K562 (cell line): ENCODE measurements around the gene RSPH1. TPM values are rescaled to one million over a fixed set of nuclear protein-coding genes. Genes with fewer than 3 reads are reported as not detected.

Experiments used
- ATAC-seq: fragments of 200-7000 bp; cut with Tn5 transposase; 3 replicates; pipeline ENCODE4 v1.9.1; 2020; ENCODE audit warnings: moderate library complexity
- BruUV-seq: library from RNA; stranded (reverse); fragments of 400-500 nt; replicated peaks from 2 replicates; lab custom pipeline; 2021; lab: Mats Ljungman, UMichigan
- CTCF ChIA-PET: fragments of 300-600 bp; formaldehyde crosslinking; extraction: SDS; loops from one replicate; lab custom pipeline; 2021; ENCODE audit warnings: low intra/inter-chr PET ratio; lab: Yijun Ruan, JAX
- POLR2A ChIA-PET: fragments of 300-600, 350-650 bp; sonication (Branson Sonifier 250); formaldehyde crosslinking; extraction: SDS; loops from one replicate; lab custom pipeline; 2021; ENCODE audit warnings: antibody characterized with exemption, inconsistent platforms; lab: Yijun Ruan, JAX
- DNase-seq, 4 experiments: peaks; one replicate each; pipeline versions ENCODE4 v3.0.0 to v3.0.0-alpha.2; 2011 to 2018; ENCODE audit warnings: low spot score in 3 of 4, mixed read lengths in 3 of 4; ENCODE audit errors: extremely low read depth in 1 of 4
- FAIRE-seq: peaks from 2 replicates; lab custom pipeline; 2011; peaks lifted over from hg19 to GRCh38; lab: Jason Lieb, UNC
- H2AFZ ChIP-seq: 2 replicates; pipeline ENCODE4 v1.6.0; 2011; ENCODE audit warnings: low read depth, low read length, control low read depth, inconsistent platforms
- H3K27ac ChIP-seq: fragments of 200-600 bp; 3 replicates; pipeline ENCODE4 v1.8.0; 2011; ENCODE audit warnings: low read depth, mild to moderate bottlenecking, control low read depth, inconsistent platforms, low read length, moderate library complexity, mixed read lengths; ENCODE audit errors: extremely low read depth
- H3K27me3 ChIP-seq, 2 experiments: fragments of 300-600 bp in 1 of 2; 2 replicates in 1 of 2; 3 replicates in 1 of 2; pipeline versions ENCODE4 v1.6.0 to v1.8.0; 2011; ENCODE audit warnings: inconsistent platforms in 2 of 2, low read length in 2 of 2, mild to moderate bottlenecking in 1 of 2, mixed read lengths in 1 of 2, moderate library complexity in 1 of 2; ENCODE audit not compliant: control insufficient read depth in 2 of 2, insufficient read depth in 2 of 2
- H3K36me3 ChIP-seq: fragments of 300-600 bp; 3 replicates; pipeline ENCODE4 v1.8.0; 2011; ENCODE audit warnings: mild to moderate bottlenecking, low read length, inconsistent platforms; ENCODE audit not compliant: control insufficient read depth, insufficient read depth
- H3K4me1 ChIP-seq, 2 experiments: fragments of 200-600 bp in 1 of 2; replicated peaks in 1 of 2; 2 replicates in 1 of 2; 3 replicates in 1 of 2; pipeline versions ENCODE4 v1.5.1 to v1.8.0; 2011; ENCODE audit warnings: inconsistent platforms in 2 of 2, low read length in 2 of 2, mild to moderate bottlenecking in 1 of 2, mixed read lengths in 1 of 2, moderate library complexity in 1 of 2; ENCODE audit not compliant: control insufficient read depth in 2 of 2, insufficient read depth in 2 of 2
- H3K4me2 ChIP-seq: 2 replicates; pipeline ENCODE4 v1.6.1; 2011; ENCODE audit warnings: low read length, control low read depth, inconsistent platforms, mixed read lengths; ENCODE audit not compliant: insufficient read depth
- H3K4me3 ChIP-seq: fragments of 200-600 bp; sonication (generic), shearing (Covaris generic); 2 replicates; pipeline ENCODE4 v1.5.1; 2016; ENCODE audit warnings: control low read depth, inconsistent platforms
- H3K79me2 ChIP-seq: fragments of 200-600 bp; 3 replicates; pipeline ENCODE4 v1.8.0; 2011; ENCODE audit warnings: low read length, inconsistent platforms; ENCODE audit not compliant: control insufficient read depth, insufficient read depth
- H3K9ac ChIP-seq, 2 experiments: 2 replicates each; pipeline versions ENCODE4 v1.6.0 to v1.6.1; 2011; ENCODE audit warnings: low read depth in 2 of 2, low read length in 2 of 2, control low read depth in 1 of 2, inconsistent platforms in 1 of 2, mild to moderate bottlenecking in 1 of 2, mixed read lengths in 1 of 2; ENCODE audit not compliant: insufficient read depth in 1 of 2
- H3K9me1 ChIP-seq: one replicate; pipeline ENCODE4 v1.6.0; 2011; ENCODE audit warnings: inconsistent platforms, mild to moderate bottlenecking, low read length, moderate library complexity; ENCODE audit not compliant: control insufficient read depth, insufficient read depth
- H3K9me3 ChIP-seq: replicated peaks from 2 replicates; pipeline ENCODE4 v1.5.1; 2011; ENCODE audit warnings: low read depth, low read length, inconsistent platforms; ENCODE audit not compliant: control insufficient read depth, insufficient read depth
- H4K20me1 ChIP-seq: replicated peaks from 2 replicates; pipeline ENCODE4 v1.6.1; 2011; ENCODE audit warnings: low read length, inconsistent platforms, mixed read lengths; ENCODE audit not compliant: control insufficient read depth, insufficient read depth
- DPF2 ChIP-seq: fragments of 450-650 bp; IDR thresholded peaks from 2 replicates; pipeline ENCODE4 v1.6.1; 2016
- GATA2 ChIP-seq: sonication (generic); formaldehyde crosslinking; IDR thresholded peaks from 2 replicates; pipeline ENCODE4 v1.4.0; 2020; ENCODE audit warnings: mild to moderate bottlenecking, missing genetic modification reagents
- KAT7 ChIP-seq: sonication (generic); formaldehyde crosslinking; IDR thresholded peaks from 2 replicates; pipeline ENCODE4 v1.8.0; 2022; ENCODE audit warnings: missing genetic modification reagents, mild to moderate bottlenecking, borderline replicate concordance
- NFIX ChIP-seq: fragments of 250-450 bp; sonication (Bioruptor Pico); IDR thresholded peaks from 2 replicates; pipeline ENCODE4 v1.4.0; 2020; ENCODE audit warnings: low read depth, mild to moderate bottlenecking, moderate library complexity
- SMAD4 ChIP-seq: fragments of 250-450 bp; sonication (Bioruptor Pico); conservative IDR thresholded peaks from 2 replicates; pipeline ENCODE4 v1.8.0; 2021; ENCODE audit warnings: inconsistent platforms, mild to moderate bottlenecking, moderate library complexity
- XRCC3 ChIP-seq: fragments of 450-650 bp; IDR thresholded peaks from 2 replicates; pipeline ENCODE4 v1.6.1; 2017; ENCODE audit warnings: mild to moderate bottlenecking, moderate library complexity
- ZNF12 ChIP-seq: sonication (generic); formaldehyde crosslinking; IDR thresholded peaks from 2 replicates; pipeline ENCODE4 v1.4.0; 2020; ENCODE audit warnings: mild to moderate bottlenecking, missing genetic modification reagents
- ZNF707 ChIP-seq: fragments of 250-450 bp; sonication (Bioruptor Pico); conservative IDR thresholded peaks from 2 replicates; pipeline ENCODE4 v1.8.0; 2022; ENCODE audit warnings: inconsistent platforms, mild to moderate bottlenecking, moderate library complexity
- ZNF77 ChIP-seq: fragments of 250-450 bp; sonication (Bioruptor Pico); IDR thresholded peaks from 2 replicates; pipeline ENCODE4 v1.5.0; 2020
- WGBS: fragments of 100-300 bp; shearing (Covaris generic); methylation state at CpG from one replicate; pipeline ENCODE4 v1.1.6; 2016; ENCODE audit warnings: low coverage, mixed read lengths; ENCODE audit not compliant: insufficient coverage; ENCODE audit errors: missing lambda C conversion rate; 5-methylcytosine and 5-hydroxymethylcytosine counted together
- in situ Hi-C: fragments of 300-500 bp; cut with MboI; formaldehyde crosslinking; loops from 4 replicates; pipeline ENCODE4 v1.15.0; 2018; ENCODE audit warnings: inconsistent platforms, mixed read lengths
- intact Hi-C: fragments of 100-400 bp; cut with micrococcal nuclease; formaldehyde crosslinking; loops from 2 replicates; pipeline ENCODE4 v1.14.2; 2022
- polyA plus RNA-seq, 8 experiments: library from polyadenylated mRNA; depleted of rRNA in 4 of 8; stranded (reverse) in 5 of 8; unstranded in 3 of 8; fragments of >200 nt; fragmentation: Nextera tagmentation in 2 of 8; fragmentation: Illumina TruSeq in 1 of 8; extraction: Ambion mirVana in 2 of 8; extraction: Trizol in 1 of 8; gene quantifications; 2 replicates each; pipeline versions ENCODE4 v1.2.1 to v1.2.3, GENCODE V29; 2011 to 2014; ENCODE audit warnings: inconsistent platforms in 1 of 8, missing spikeins in 1 of 8
- total RNA-seq, 7 experiments: library from RNA; depleted of rRNA in 6 of 7; stranded (reverse); fragments of >200 nt in 6 of 7; fragmentation: Illumina TruSeq in 2 of 7; extraction: Trizol in 2 of 7; gene quantifications; 2 replicates each; pipeline versions ENCODE4 v1.2.1 to v1.2.3, GENCODE V29; 2011 to 2021; ENCODE audit warnings: low replicate concordance in 1 of 7
- TF ChIP-seq, protein P1 (sequence below): fragments of 250-450 bp; sonication (Bioruptor Pico); IDR thresholded peaks from 2 replicates; pipeline ENCODE4 v1.5.0; 2021; ENCODE audit warnings: mild to moderate bottlenecking, moderate library complexity
- TF ChIP-seq, protein P2 (sequence below): fragments of 250-450 bp; sonication (Bioruptor Pico); IDR thresholded peaks from 2 replicates; pipeline ENCODE4 v1.4.0; 2020
- TF ChIP-seq, protein P3 (sequence below): fragments of 250-450 bp; sonication (Bioruptor Pico); IDR thresholded peaks from 2 replicates; pipeline ENCODE4 v1.8.0; 2021; ENCODE audit warnings: borderline replicate concordance, mild to moderate bottlenecking, moderate library complexity; ENCODE audit not compliant: poor library complexity, severe bottlenecking

The RSPH1 gene
- total and polyA plus RNA-seq, 9 of the 15 experiments (the other 6 are each of a cell fraction or from before 2014, with no cell fraction given): 0.17 TPM; not detected in 8

DNA sequence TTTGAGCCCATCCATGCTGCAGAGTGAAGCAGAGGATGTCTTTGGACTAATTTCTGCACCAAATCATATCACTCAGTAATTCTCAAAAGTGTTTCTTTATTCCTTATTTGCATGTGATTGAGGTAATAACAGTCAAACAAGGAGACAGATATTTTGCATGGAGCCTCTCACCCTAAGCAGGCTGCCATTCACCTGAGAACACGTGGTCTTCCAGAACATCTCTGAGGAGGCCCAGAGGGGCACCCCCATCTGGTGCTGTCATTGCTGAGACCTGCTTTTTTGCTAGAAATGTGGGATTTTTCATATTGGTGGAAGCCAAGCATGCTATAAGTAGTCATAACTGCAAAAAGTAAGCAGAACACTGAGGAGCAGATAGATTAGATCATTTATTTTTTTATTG, 25.4 kb upstream of the RSPH1 start:
- no peak for FAIRE-seq
- H3K9ac ChIP-seq: no peak overlapping the region
- ATAC-seq: no peak

More for the DNA sequence above, 25.4 kb upstream of the RSPH1 start:
- Histone ChIP-seq H3K27me3 (peaks cover 67 to 83% of the 10 kb centered on the region in 2 experiments), H3K4me2 (no peak overlapping the region), H3K79me2 (no peaks in the 10 kb centered on the region), H3K27ac (no peak overlapping the region), H3K4me1 (peaks cover 0 to 4% of the 10 kb centered on the region in 2 experiments; a peak in 1 of 5 replicates), H3K9me1 (no peaks in the 10 kb centered on the region), H4K20me1 (peaks cover 6% of the 10 kb centered on the region; the same call in 1 of the 2 replicates), H3K36me3 (no peaks in the 10 kb centered on the region), H3K9me3 (no peaks in the 10 kb centered on the region), H2AFZ (no peak overlapping the region), H3K4me3 (no peak overlapping the region)
- BruUV-seq: no TSS peak
- WGBS: 0% methylated on average over 1 of the region's 1 CpG
- in situ Hi-C loops (no loop called here), intact Hi-C loops (loop anchor here (10.0 kb wide), 1 partner anchor 53 kb away; no protein-coding TSS in a partner anchor)
- POLR2A ChIA-PET: interaction anchor here (1.9 kb wide), 1 partner anchor 9 kb away, joined by 7 read pairs; no protein-coding TSS in a partner anchor
- TF ChIP-seq ZNF12 (CRISPR knock-in tag) (no peak), GATA2 (CRISPR knock-in tag) (no peak), DPF2 (no peak), SMAD4 (CRISPR knock-in tag) (no peak), ZNF707 (CRISPR knock-in tag) (no peak), NFIX (CRISPR knock-in tag) (no peak), KAT7 (CRISPR knock-in tag) (no peak), XRCC3 (no peak), ZNF77 (CRISPR knock-in tag) (no peak)
- TF ChIP-seq, protein P1, sequence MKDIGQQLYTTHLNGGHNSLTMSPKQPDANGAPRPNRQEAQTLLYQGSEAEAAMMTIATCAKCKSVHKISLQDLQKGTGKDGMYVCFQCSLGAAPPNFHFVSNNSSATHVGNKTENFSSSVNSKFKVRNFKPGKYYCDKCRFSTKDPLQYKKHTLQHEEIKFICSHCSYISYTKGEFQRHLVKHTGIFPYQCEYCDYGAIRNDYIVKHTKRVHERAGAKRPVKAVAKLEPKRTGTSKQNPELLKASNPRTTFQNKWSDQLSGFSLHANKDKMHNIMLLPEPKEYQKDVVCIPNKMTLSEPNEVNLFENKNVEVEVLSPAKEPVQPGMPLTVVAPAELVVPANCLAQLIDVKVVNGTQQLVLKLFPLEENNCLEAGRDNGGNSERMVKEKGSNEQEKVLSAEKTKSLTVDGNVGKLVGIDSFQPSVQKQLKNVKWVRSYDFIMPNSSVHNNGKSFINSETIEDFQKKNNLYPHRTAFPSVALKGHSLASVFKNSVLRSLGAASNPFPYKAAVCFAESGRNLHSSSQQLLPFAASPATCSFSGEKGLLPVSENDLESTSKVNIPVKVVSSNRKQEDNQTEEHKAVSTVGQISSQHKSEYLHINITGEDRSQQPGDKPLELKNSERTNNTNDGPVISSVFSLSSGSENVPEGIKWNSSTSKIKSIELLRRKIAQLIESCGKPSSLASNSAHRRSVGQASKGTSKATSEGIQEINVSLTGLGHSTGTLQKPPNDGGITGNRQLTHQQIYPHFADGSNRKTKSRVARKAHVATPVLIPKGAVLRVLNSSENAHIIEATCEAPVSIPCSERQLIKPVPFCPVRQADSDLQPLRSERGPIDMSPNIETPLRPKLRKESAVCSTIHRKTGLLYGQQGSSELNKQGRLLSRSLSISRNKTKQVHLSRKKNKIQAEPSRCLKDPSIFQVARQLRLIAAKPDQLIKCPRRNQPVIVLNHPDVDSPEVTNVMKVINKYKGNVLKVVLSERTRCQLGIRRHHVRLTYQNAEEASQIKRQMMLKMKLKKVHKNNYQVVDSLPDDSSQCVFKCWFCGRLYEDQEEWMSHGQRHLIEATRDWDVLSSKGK (CRISPR knock-in tag): no peak
- TF ChIP-seq, protein P2, sequence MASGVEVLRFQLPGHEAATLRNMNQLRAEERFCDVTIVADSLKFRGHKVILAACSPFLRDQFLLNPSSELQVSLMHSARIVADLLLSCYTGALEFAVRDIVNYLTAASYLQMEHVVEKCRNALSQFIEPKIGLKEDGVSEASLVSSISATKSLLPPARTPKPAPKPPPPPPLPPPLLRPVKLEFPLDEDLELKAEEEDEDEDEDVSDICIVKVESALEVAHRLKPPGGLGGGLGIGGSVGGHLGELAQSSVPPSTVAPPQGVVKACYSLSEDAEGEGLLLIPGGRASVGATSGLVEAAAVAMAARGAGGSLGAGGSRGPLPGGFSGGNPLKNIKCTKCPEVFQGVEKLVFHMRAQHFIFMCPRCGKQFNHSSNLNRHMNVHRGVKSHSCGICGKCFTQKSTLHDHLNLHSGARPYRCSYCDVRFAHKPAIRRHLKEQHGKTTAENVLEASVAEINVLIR (CRISPR knock-in tag): no peak
- TF ChIP-seq, protein P3, sequence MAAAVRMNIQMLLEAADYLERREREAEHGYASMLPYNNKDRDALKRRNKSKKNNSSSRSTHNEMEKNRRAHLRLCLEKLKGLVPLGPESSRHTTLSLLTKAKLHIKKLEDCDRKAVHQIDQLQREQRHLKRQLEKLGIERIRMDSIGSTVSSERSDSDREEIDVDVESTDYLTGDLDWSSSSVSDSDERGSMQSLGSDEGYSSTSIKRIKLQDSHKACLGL (CRISPR knock-in tag): no peak
- CTCF ChIA-PET: no interaction called here
- no peak for DNase-seq
